GM21717 (cell line): Measurements from ENCODE around the gene CIB1.

Source experiments
- ATAC-seq: cut with Tn5 transposase; IDR thresholded peaks from one replicate; pipeline ENCODE4 v1.9.1; 2021; ENCODE audit warnings: mild to moderate bottlenecking, moderate library complexity; ENCODE audit not compliant: unreplicated experiment

The CIB1 gene

GRCh38 chr15:90219421-90220141 lies 14.2 kb downstream of the CIB1 start:
- no peak for ATAC-seq

- ATAC-seq = no peak
These were observed 15.9 kb downstream of the CIB1 start for GRCh38 chr15:90217671-90218394.

GRCh38 chr15:90214553-90215196 lies 19.1 kb downstream of the CIB1 start:
- ATAC-seq = no peak

- ATAC-seq = no peak
These were observed 19.9 kb downstream of the CIB1 start for GRCh38 chr15:90213818-90214204.

GRCh38 chr15:90213122-90213817 lies 20.5 kb downstream of the CIB1 start:
- ATAC-seq = no peak

GRCh38 chr15:90212221-90213098 lies 21.3 kb downstream of the CIB1 start:
- no peak for ATAC-seq

- no peak for ATAC-seq
These were observed 22.1 kb downstream of the CIB1 start for GRCh38 chr15:90211440-90212143.

GRCh38 chr15:90211009-90211408 lies 22.7 kb downstream of the CIB1 start:
- no peak for ATAC-seq

GRCh38 chr15:90210593-90210992 lies 23.1 kb downstream of the CIB1 start:
- ATAC-seq = no peak

- ATAC-seq = peak; percentile 74
These were observed 24.1 kb downstream of the CIB1 start for GRCh38 chr15:90209591-90209990.

- ATAC-seq = no peak
These were observed 25.4 kb downstream of the CIB1 start for GRCh38 chr15:90208356-90208755.

- no peak for ATAC-seq
These were observed 26.5 kb downstream of the CIB1 start for GRCh38 chr15:90207252-90207651.

GRCh38 chr15:90205886-90206285 lies 27.9 kb downstream of the CIB1 start:
- no peak for ATAC-seq

- ATAC-seq = no peak
These were observed 28.5 kb downstream of the CIB1 start for GRCh38 chr15:90205050-90205848.

GRCh38 chr15:90203922-90204321 lies 29.8 kb downstream of the CIB1 start:
- ATAC-seq = no peak

- no peak for ATAC-seq
These were observed 30.3 kb downstream of the CIB1 start for GRCh38 chr15:90203473-90203872.

GRCh38 chr15:90202929-90203328 lies 30.8 kb downstream of the CIB1 start:
- no peak for ATAC-seq

GRCh38 chr15:90201944-90202375 lies 31.8 kb downstream of the CIB1 start:
- ATAC-seq = no peak
